Stimulated activated CD8-positive, alpha-beta memory T cell treated with anti-CD3 and anti-CD28 coated beads, Interleukin-12 subunit alpha, Interleukin-12 subunit beta, amount 100 ng/mL, for 1 hour (primary cell): ENCODE measurements around the gene LINC00237.
A peak's percentile ranks its signal among the peaks of the same experiment; 100 is the strongest.

Experiments
- DNase-seq: peaks from one replicate; pipeline ENCODE4 v3.0.0-alpha.2; 2020; ENCODE audit warnings: low read depth

Gene LINC00237

DNA sequence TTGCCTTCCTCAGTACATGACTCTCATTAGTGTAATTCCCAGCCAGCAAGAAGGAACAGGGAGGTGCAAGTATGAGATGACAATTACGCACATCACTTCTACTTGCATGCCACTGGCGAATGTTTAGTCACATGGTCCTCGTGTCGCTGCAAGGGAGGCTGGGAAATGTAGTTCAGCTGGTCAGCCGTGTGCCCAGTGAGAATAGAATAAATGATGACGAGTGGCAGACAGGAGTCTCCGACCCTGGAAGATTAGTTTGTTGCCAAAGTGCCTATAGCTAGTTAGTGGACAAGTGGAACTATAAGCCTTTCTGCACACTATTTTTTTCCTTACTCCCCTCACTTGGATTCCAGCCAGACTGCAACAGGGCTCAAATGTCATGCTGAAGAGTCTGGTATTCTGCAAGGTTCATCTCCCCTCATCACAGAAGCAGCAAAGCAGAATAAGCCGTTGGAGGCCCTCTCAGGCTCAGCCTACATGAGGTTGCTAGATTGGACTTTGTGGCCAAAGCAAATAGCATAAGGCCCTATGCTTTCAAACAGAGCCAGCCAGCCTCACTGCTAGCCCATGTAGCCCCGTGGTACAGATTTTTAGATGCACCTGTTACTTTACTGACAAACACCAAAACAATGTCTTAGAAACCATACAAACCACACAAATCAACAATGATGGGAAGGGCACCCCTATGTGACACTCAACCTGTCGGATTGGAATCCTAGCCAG, 9.7 kb downstream of the LINC00237 start:
- no peak for DNase-seq

DNA sequence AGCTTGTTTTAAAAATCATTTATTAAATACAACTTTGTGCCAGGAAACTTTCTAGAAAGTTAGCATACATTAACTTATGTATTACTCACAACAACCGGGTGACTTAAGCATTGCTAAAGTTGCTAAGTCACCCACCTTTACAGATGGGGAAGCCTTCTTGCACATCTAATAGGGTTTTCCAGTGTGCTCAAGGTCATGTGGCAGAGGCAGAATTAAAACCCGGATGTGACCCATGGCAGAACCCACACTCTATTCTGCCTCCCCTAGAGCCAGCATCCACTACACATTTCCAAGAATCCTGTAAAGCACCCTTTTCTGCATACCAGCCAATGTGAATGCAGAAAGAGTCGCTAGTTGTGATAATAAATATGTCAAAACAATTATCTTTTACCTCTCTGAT, 13.4 kb downstream of the LINC00237 start:
- no peak for DNase-seq

DNA sequence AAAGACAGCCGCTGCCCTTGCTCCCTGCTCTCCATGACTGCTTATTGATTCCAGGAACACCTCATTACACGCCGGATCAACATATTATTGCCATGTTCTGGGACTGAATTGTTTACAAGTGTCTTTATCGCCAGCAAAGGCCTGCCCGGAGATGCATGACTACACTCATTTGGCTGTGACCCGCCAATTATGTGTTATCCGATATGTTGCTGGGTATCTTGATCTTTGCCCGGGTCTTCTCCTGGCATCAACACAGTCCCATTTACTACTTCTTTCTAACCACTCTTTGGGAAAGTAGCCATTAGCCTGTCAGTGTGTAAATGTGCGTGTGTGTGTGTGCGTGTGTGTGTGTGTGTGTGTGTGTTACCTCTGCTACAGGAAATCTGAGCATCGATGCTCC, 15.4 kb downstream of the LINC00237 start:
- DNase-seq: no peak

DNA sequence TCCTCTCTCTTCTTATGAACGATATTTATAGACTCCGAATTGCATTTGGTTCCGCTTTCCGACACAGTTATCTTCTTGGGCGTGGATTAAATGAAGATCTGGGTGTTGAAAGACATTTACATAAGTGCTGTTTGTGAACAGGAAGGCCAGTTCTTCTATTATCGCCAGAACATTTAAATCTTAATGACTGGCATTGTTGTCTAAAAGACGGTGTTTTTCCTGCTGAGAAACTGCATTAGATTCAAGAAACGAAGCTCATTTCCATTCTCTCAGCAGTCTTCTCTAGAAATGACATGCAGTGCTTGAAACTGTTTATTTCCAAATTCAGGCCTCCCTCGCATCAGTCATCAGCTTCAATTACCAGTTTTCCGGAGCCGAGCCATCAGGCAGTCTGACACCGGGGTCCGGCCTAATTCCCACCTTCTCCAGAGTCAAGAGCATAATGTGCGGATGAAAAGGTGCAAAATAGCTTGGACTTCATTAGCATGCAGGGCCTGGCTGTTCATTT, 16.0 kb downstream of the LINC00237 start:
- DNase-seq: no peak

DNA sequence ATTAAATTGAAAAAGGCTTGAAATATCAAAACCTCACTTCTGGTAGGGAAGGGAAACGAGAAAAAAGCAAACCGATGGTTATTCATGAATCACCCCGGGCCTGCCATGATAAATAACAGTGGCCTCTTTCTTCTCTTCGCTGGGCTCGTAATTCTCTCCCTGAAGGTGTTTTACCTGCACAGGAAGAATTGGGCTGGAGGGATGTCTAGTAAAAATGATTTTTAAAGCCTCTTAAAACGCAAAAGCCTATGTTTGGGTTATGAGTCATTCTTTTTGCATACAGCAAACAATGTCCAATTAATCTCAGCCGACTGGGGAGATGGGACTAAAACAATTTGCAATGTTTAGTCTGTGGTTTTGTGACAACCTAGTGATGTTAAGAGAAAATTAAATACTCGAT, 16.8 kb downstream of the LINC00237 start:
- no peak for DNase-seq

- no peak for DNase-seq
Observed at GRCh38 chr20:21087862-21088540, 18.2 kb downstream of the LINC00237 start.

GRCh38 chr20:21083825-21084325, 22.3 kb downstream of the LINC00237 start:
- DNase-seq: no peak

GRCh38 chr20:21082584-21082983, 23.6 kb downstream of the LINC00237 start:
- no peak for DNase-seq

DNA sequence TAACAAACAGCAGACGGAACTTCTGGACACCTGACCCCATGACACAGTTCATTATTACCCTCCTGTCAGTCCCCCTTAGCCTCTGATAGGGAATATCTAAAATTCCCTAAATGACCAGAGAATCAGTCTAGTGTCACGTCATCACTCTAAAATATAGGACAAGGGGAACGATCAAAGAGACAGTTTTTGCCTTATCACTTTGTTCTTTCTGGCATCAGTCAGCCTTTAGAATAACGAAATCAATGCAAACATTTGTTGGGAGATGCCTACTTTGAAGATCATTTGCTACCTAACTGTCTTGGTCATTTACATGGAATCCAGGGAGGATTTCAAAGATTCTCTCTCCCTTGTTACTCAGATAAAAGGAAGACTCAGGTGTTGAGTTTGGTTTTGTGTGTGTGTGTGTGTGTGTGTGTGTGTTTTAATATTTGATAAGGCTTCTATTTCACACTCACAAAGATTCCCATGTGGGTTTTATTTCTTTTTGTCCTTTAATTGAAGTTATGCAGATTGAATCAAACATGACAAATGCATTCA, 28.3 kb downstream of the LINC00237 start:
- DNase-seq: no peak

DNA sequence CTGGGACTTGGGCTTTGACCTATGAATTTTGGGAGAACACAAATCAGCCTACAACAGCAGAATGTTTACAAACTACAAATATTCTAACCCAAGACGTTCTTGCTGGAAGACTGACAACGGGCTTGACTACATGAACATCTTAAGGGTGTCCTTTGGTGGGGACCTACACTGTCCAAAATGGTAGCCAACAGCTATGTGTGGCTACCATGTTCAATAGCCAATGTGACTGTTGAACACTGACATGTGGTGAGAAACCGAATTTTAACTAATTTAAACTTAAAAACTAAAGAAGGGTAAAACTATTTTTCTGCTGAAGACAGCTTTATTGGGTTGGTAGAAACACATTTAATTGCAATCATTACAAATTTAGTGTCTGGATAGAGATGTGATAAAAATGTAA, 30.1 kb downstream of the LINC00237 start:
- DNase-seq: no peak

DNA sequence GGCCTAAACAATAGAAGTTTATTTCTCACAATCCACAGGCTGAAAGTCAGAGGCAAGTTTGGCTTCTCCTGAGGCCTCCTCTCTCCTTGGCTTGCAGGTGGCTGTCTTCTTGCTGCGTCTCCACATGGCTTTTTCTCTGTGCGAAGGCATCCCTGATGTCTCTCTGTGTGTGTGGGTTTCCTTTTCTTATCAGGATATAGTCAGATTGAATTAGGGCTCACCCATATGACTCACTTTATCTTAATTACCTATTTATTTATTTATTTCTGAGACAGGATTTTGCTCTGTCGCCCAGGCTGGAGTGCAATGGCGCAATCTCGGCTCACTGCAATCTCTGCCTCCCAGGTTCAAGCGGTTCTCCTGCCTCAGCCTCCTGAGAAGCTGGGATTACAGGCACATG, 30.7 kb downstream of the LINC00237 start:
- no peak for DNase-seq

- no peak for DNase-seq
Observed at GRCh38 chr20:21074605-21075336, 31.4 kb downstream of the LINC00237 start.

DNA sequence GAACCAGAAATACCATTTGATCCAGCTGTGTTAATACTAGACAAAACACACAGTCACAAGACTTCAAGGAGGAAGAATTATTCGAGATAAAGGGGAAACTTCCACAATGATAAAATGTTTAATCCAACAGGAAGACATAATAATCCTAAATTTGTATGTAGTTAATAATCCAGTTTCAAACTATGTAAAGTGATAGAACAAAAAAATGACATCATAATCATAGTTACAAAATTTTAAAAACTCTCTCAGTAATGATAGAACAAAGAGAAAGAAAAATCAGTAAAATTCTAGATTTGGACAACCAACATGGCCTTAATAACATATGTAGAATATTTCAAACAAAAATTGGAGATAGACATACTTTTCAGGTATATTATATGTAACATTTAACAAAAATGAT, 38.9 kb downstream of the LINC00237 start:
- no peak for DNase-seq

DNA sequence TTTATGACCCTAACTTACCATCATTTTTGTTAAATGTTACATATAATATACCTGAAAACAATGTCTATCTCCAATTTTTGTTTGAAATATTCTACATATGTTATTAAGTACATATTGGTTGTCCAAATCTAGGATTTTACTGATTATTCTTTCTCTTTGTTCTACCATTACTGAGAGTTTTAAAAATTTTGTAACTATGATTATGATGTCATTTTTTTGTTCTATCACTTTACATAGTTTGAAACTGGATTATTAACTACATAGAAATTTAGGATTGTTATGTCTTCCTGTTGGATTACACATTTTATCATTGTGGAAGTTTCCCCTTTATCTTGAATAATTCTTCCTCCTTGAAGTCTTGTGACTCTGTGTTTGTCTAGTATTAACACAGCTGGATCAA, 41.2 kb downstream of the LINC00237 start:
- no peak for DNase-seq

DNA sequence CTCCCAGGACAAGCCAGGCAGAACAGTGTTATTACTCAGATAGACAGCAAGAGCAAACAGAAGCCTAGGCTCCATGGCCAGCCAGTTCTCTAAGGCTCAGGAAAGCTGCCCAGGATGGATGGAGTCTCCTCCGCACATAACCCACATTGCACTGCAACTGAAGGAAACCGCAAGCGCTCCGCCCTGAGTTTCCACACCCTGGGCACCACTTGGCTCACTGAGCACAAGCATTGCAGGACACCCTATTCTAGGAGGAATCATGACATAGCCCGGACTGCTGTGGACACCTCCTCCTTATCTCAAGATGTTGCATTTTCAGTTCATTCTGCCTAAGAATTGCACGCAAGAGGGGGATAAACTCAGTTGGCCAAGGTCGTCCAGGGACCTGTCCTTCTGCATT, 42.9 kb downstream of the LINC00237 start:
- no peak for DNase-seq

DNA sequence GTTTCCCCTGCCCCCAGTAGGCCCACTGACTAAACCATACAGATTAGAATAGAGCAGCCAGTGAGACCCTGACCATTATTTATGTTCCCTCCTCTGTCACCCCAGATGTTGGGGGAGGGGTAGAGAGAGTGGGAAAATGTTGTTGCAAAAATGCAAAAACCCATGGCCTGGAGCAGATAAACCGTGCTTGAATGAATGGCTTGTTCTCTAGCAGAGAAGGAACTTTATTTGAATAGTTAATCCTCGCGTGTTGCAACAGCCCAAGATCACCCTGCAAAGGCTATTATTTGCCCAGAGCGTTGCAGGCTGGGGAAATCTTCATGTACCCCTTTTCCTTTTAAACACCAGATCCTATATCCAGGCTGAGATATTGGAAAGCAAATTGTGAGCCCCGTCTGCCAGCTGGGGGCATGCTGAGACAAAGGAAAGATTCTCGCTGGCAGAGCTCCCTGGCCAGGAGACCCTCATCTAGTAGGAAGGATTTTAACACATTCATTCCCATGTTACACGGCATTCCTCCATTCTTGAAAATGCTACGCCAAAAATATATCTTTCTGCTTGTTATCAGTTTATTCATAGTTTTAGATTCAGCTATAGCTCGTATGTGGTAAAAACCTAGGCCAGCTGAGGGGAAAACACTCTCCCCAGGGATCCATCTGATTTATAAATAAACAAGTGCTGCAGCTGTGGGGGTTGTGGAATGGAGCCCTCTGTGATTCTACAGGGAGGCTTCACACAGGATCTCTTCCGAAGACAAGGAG, 53.0 kb downstream of the LINC00237 start:
- no peak for DNase-seq

- DNase-seq: no peak
Observed at GRCh38 chr20:21052686-21053001, 53.5 kb downstream of the LINC00237 start.

DNA sequence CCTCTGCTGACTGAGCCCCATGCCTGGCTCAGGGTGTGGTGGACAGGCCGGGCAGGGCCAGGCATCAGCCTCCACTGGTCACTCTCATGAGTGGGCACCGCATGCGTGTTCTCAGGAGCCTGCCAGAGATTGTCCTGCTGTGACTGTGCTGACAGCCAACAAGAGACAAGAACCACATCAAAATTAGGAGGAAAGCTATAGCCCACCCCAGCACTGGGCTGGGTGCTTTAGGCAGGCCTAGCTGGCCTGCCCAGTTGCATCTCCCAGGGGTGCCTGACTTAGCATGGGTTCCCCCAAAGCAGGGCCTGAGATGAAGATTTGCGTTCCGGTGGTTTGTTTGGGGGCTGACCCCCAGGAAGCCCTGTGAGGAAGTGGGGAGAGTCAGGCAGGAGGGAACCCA, 53.9 kb downstream of the LINC00237 start:
- DNase-seq: no peak

DNA sequence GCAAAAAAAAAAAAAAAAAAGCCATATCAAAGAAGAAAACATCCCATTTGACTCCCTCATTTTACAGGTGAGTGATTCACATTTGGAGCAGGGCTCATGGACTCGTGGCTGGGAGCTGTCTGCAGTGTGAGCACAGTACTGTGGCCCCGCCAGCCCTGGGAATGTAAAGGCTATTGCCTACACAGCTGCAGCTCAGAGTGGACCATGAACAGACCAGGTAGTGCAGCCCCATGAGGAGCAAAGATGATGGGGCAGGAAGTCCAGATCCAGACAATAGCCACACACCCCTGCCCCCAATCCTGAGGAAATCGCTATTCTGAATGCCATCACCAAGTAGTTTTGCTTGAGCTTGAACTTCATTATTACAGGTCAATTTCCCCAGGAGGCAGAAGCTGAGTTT, 55.4 kb downstream of the LINC00237 start:
- DNase-seq: no peak

- DNase-seq: no peak
Observed at GRCh38 chr20:21049305-21049828, 56.8 kb downstream of the LINC00237 start.

- peak; percentile 21 for DNase-seq
Observed at GRCh38 chr20:21048841-21049273, 57.3 kb downstream of the LINC00237 start.

DNA sequence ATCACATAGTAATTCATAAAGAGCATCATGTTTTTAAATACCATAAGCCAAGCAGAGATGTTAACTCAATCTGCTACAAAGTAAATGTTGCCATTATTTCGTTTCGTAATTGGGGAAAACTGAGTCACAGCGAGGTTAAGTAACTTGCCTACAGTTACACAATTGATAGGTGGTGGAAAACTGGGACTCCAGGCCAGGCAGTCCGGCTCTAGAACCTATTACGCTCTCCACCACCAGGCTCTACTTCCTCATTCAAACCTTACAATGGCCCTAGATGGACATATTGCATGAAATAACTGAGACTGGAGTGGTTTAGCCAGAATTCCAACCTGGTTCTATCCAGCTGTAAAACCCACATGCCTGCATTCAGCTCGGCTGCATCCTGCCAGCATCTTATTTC, 58.2 kb downstream of the LINC00237 start:
- DNase-seq: no peak
